NCI-H226 (cell line): ENCODE measurements around the gene SBF1.
A peak's percentile ranks its signal among the peaks of the same experiment; 100 is the strongest.
"Not testable (repeated sequence)": the region's sequence is repeated elsewhere in the genome, so short reads cannot be mapped to it uniquely, and the experiment has no call there.

Experiments
- DNase-seq: peaks from one replicate; pipeline ENCODE4 v3.0.0-alpha.2; 2015

The SBF1 gene, protein sequence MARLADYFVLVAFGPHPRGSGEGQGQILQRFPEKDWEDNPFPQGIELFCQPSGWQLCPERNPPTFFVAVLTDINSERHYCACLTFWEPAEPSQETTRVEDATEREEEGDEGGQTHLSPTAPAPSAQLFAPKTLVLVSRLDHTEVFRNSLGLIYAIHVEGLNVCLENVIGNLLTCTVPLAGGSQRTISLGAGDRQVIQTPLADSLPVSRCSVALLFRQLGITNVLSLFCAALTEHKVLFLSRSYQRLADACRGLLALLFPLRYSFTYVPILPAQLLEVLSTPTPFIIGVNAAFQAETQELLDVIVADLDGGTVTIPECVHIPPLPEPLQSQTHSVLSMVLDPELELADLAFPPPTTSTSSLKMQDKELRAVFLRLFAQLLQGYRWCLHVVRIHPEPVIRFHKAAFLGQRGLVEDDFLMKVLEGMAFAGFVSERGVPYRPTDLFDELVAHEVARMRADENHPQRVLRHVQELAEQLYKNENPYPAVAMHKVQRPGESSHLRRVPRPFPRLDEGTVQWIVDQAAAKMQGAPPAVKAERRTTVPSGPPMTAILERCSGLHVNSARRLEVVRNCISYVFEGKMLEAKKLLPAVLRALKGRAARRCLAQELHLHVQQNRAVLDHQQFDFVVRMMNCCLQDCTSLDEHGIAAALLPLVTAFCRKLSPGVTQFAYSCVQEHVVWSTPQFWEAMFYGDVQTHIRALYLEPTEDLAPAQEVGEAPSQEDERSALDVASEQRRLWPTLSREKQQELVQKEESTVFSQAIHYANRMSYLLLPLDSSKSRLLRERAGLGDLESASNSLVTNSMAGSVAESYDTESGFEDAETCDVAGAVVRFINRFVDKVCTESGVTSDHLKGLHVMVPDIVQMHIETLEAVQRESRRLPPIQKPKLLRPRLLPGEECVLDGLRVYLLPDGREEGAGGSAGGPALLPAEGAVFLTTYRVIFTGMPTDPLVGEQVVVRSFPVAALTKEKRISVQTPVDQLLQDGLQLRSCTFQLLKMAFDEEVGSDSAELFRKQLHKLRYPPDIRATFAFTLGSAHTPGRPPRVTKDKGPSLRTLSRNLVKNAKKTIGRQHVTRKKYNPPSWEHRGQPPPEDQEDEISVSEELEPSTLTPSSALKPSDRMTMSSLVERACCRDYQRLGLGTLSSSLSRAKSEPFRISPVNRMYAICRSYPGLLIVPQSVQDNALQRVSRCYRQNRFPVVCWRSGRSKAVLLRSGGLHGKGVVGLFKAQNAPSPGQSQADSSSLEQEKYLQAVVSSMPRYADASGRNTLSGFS (N-terminal part only)

DNA sequence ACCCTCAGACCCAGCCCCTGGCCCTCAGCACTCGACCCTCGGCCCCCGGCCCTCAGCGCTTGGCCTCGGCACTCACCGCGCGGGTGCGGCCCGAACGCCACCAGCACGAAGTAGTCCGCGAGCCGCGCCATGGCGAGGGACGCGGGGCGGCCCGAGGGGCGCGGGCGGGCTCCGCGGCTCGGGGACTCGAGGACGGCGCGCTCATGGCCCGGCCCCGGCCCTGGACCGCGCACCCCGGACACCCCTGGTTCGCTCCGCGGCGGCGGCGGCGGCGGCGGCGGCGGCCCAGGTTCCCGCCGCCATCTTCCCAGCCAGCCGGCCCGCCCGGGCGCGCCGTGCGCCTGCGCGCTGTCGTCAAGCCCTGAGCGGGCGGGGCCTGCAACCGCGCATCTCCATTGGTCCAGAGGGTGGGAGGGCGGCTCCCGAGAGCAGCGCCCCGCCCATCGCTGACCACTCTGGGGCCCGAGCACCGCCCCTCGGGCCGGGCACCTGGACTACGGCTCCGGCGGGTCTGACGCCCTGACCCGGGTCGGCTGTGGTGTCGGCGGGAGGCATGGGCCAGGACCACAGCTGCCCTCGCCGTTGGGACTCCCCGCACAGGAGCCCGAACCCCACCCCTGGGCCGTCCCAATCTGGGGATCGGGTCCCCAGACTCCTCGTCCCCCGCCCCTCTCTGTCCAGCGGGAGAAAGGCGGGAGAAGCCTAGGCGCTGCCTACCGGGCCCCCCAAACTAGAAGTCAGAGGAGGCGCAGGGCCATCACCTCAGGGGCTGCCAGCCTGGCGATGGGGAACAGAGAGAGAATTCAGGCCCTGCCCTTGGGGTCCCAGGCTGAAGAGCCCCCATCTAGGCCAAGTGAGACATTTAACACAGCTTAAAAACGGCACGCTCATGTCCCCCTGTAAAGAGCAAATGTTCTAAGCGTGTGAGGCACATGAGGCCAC is at the start of gene SBF1:
SBF1 (minus strand) TSS at position 326 of the 942 bp plus-strand sequence; CDS start at position 131, 195 bp downstream.
- peak; percentile 66 for DNase-seq

DNA sequence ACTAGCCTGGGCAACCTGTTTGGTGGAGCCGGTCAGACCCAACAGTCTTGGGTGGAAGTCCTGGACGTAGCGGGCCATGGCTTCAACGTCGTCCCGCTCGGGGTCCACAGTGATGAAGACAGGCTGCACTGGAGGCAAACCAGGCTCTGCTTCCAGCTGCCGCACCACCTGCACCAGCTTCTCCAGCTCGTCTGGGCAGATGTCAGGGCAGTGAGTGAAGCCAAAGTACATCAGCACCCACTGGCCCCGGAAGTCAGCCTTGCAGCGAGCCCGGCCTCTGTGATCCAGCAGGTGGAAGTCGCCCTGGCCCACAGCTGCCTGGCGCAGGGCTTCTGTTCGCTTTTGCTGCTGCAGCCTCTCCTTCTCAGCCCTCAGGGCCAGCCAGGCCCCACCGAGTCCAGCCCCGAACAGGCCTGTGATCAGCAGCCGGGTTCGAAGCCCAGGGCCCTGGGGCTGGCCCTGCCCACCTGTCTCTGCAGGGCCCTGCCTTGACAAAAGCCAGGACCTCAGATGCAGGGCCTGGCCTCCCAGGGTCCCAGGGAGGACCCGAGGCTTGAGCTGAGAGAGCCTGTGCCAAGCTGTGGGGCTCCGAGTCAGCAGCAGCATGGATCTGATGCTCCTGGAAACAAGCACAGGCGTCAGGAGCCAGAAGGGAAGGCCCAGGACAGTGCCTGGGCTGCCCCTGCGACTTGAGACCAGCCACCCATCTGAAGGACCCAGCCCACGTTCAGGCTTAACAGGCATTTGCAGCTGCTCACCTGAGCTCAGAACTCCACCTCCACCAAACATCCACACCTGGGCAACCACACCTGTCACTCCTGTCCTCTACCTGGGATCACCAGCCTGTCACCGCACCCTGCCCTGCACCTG is 49.2 kb upstream of the SBF1 start:
- no peak for DNase-seq

DNA sequence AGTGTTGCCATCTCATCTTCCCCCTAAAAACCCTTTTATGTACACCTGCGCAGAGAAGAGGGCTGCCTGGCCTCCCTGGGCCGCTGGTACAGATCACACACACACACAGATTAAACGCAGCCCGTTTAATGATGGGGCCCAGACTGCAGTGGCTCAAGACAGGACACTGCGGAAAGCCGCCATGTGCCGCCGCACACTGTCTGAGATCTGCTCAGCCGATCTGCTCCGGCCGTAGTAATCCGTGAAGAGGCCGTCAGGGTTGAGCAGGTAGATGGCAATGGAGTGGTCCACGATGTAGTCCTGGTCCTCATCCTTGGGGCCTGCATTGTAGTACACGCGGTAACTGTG is 48.6 kb upstream of the SBF1 start:
- no peak for DNase-seq

- no peak for DNase-seq
These were observed 48.1 kb upstream of the SBF1 start for GRCh38 chr22:50522806-50523438.

DNA sequence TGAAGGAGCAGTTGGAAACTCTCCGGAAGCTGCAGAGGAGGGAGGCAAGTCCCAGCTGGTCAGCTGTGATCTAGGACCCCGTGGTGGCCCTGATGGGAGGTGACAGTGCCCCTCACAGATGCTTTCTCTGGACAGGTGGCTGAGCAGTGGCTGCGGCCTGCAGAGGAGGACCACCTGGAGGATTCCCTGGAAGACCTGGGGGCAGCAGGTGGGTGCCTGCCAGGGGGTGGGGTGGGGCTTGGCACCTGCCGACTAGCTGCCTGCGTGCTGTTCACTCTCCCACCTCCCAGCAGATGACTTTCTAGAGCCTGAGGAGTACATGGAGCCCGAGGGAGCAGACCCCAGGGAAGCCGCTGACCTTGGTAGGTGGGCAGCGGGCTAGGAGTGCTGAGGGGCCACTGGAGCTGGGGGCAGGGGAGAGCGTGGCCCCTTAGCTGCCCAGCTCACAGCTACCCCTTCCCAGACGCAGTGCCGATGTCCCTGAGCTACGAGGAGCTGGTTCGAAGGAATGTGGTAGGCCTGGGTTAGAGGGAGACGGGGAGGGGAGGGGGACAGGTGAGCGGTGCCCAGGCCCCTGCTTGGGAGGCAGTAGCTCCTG is 47.5 kb upstream of the SBF1 start:
- no peak for DNase-seq

DNA sequence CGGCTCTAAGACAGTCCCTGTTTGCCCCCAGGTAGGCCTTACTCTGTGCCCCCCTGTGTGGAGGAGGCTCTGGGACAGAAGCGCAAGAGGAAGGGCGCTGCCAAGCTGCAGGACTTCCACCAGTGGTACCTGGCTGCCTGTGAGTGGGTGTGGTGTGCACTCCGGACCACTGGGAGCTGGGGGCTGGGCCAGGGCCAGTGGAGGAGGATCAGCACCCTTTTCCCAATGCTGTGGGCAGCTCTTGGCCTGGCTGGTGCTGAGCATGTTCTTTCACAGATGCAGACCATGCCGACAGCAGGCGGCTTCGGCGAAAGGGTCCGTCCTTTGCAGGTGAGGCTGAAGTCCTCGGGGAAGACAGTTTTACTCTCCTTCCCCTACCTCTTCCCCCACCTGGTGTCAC is 46.9 kb upstream of the SBF1 start:
- DNase-seq, result no peak

GRCh38 chr22:50520826-50521453 is 46.1 kb upstream of the SBF1 start:
- no peak for DNase-seq

GRCh38 chr22:50520184-50520583 is 45.3 kb upstream of the SBF1 start:
- DNase-seq, result not testable (repeated sequence)

- DNase-seq, result no peak
These were observed 44.3 kb upstream of the SBF1 start for GRCh38 chr22:50519151-50519550.

DNA sequence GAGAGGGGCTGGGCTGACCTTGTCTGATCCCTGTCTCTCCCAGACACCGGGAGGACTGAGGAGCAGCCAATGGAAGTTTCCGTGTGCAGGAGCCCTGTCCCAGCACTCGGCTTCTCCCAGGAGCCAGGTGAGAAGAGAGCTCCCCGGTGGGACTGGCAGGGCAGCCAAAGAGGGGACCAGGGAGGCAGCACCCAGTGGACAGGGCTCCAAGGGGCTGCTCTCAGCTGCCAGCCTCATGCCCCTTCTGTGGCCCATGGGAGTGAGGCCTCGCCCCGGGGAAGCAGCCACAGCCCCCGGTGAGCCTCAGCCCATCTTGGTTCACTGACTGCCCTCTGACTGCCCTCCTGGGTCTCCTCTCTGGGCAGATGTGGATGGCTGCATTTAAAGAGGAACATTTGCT is 43.8 kb upstream of the SBF1 start:
- no peak for DNase-seq

GRCh38 chr22:50517495-50518260 is 42.8 kb upstream of the SBF1 start:
- DNase-seq, result no peak

DNA sequence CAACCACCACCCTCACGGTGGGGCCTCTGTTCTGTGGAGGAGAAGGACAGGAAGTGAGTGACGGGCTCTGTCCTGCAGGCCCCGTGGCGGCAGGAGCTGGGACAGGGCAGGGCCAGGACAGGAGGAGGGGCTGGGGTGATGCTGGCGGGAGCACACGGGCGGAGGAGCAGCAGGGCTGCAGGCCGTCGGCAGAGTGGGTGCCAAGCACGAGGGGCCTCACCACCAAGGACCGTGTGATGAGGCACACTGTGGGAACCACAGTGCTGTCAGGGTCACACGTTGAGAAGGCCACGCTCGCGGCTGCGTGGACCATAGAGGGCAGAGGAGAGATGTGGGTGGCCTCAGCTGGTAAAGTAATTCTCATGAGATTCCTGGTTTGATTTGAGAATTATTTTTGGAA is 42.1 kb upstream of the SBF1 start:
- DNase-seq, result no peak

- DNase-seq, result no peak
These were observed 41.2 kb upstream of the SBF1 start for GRCh38 chr22:50516068-50516467.

GRCh38 chr22:50513175-50513574 is 38.3 kb upstream of the SBF1 start:
- no peak for DNase-seq

DNA sequence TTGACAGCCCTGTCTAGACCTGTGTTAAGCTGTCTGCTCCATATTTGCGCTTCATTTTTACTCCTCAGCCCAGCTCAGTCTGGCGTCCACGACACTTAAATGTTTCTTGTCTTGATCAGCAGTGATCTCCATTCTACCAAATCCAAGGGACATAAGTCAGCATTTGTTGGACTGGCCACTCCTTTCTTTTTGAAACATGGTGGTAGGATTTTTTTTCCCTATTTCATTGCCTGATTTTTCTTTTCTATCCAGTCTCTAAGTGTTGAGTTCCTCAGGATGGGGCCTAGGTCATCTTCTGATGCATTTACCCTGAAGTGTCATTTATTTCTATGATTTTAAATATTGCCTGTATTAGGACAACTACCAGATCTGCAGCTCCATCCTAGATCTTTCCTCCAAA is 34.1 kb upstream of the SBF1 start:
- DNase-seq, result no peak

DNA sequence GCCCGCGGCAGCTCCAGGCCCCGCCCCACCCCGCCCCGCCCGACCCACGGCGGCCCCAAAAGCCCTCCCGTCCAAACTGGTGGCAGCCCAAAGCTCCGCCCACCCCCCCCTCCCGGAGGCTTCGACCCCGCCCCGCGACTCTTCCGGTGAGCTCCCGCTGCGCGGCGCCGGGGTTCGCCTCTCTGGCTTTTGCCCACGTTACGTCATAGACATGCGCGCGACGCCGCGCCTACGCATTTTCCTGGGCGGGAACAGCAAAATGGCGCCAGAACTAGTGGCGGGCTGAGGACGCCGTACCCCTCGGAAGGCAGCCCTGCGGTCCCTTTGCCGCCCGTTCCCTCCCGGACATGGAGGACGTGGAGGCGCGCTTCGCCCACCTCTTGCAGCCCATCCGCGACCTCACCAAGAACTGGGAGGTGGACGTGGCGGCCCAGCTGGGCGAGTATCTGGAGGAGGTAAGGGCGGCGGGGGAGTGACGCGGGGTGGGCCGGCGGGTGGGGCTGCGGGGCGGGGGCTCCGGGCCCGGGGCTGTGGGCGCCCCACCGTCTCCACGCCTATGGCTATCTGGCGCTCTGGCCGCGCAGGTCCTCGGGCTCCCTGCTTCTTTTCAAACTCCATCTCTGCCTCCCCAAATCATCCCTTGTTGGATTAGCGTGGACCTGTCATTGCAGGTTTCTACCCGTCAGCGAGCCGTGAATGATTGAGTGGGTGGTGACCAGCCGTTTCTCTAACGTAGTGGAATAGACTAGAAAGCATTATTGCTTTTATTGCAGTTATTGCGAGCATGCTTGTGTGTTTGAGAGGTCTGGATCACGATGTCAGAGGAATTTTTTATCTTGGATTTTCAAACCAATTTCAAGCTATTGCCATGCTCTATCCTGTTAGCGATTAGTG is 33.4 kb upstream of the SBF1 start, which contains the start of gene NCAPH2:
NCAPH2 (plus strand) TSS at position 234 of the 894 bp plus-strand sequence; CDS start at position 348, 114 bp downstream.
- DNase-seq, result peak; percentile 79

DNA sequence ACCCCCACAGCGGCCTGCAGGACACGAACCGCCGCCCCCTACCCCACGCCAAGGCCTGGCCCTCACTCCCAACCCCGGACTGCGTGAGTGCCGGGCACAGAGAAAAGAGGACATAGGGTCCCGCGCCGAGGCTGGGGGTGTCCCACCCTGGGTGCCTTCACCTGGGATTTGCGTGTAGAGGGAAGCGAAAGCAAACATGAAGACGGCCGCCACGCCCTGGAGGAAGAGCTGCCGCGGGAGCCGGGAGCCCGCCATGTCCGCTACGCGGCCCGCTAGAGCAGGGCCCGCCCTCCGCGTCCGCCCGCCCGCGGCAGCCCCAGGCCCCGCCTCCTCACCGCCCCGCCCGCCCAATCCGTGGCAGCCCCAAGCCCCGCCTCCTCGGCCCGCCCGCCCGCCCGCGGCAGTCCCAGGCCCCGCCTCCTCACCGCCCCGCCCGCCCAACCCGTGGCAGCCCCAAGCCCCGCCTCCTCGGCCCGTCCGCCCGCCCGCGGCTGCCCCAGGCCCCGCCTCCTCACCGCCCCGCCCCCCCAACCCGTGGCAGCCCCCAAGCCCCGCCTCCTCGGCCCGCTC is 32.7 kb upstream of the SBF1 start, which contains the start of gene LMF2:
LMF2 (minus strand) TSS at position 282 of the 570 bp plus-strand sequence; CDS start at position 255, 27 bp downstream.
- peak; percentile 20 for DNase-seq
